Activated CD4-positive, alpha-beta T cell treated with anti-CD3 and anti-CD28 coated beads, Interleukin-2, amount 50 U/mL, for 48 hours (primary cell): ENCODE results near the gene PDAP1.

Experiments used
- DNase-seq, 2 experiments: peaks; one replicate each; pipeline ENCODE4 v3.0.0-alpha.2; 2020

PDAP1 gene

DNA sequence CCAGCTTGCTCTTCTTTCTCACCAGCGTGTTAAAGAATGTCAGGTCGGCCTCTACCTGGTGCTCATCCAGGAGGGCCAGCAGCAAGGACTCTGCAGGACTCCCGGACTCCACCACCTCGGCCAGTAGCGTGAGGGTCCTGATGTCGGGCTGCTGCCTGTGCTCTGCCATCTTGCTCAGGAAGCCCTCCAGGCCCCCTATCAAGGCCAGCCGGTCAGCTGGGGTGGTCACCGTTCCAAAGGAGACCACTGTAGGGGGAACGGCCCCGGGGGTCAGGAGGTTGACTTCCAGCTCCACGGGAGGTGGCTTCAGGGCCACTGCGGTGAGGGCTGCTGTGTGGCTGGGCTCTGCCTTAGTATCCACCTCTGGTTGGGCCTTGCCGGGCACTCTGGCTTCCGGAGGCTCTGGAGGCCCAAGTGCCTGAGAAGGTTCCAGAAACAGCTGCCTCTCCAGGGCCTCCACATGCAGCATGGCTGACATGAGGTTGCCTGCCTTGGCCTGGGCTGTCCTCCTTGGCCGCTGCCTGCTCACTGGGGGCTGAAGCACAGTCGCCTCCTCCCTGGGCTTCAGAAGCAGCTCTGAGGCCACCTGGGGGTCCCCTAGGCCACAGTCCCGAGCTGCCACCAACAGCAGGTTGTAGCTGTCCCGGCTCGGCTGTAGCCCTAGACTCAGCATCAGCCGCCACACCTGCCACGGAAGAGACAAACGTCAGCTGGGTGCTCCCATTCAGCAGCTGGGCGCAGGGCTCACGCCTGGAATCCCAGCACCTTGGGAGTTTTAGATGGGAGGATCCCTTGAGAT lies 16.7 kb upstream of the PDAP1 start:
- DNase-seq: no peak

DNA sequence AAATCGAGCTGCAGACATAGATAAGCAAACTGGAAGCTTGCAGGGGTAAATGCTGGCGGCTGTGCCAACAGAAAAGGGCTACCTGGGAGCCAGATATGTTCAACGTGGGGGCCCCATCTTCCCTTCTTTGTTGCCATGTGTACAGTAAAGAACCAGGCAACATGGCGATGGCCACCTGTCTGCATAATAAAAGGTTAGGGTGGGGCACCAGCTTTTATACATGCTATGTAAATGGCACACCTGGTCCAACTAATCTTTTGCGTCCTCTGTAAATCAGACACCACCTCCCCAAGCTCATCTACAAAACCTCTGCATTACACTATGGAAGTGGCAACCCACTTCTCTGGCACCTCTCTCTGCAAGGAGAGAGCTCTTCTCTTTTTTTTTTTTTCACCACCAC lies 14.2 kb upstream of the PDAP1 start:
- no peak for DNase-seq

DNA sequence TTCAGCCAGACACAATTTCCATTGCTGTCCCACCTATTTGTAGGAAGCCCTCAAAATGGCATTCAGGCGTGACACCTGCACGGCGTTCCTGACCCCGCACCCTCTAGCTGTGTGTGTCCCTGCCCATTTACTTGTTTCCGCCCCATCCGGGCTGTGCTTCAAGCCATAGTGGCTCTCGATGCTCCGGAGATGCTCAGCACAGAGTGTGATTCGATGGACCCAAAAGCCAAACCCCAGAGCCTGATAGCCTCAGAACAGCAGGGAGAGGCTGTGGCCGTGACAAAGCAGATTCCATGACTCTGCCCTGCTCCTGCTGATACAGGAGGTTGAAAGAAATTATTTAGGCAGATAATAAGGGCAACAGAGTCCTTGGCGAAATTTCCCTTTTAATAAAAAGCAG lies 13.8 kb upstream of the PDAP1 start:
- no peak for DNase-seq

DNA sequence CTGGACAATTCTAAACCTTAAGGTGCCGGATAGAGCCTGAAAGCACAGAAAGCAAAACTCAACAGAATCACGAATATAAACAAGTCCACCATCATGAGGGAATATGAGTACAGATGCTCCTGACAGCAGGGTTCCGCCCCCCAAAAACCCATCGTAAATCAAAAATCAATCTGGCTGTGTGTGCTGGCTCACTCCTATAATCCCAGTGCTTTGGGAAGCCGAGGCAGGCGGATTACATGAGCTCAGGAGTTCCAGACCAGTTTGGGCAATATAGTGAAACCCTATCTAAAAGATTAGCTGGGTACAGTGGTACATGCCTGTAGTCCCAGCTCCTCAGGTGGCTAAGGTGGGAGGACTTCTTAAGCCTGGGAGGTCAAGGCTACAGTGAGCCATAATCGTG lies 12.6 kb upstream of the PDAP1 start:
- no peak for DNase-seq

DNA sequence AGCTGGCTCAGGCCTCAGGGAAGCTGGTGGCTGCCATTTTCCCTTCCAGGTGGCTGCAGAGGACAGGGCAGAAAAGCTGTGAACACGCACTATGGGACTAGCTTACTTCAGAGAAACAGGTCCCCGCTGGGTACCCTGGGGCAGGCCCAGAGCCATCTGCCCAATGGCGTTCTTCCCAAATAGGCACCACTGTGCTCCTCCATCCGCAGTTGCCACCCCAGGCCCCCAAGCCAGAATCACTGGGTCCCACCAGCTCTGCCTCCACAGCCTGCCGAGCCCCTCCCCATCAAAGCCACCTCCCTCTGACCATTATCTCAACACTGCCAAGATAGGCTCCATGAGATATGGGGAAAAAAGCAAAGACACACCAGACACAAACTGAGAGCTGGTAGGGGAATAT lies 11.8 kb upstream of the PDAP1 start:
- DNase-seq: no peak

DNA sequence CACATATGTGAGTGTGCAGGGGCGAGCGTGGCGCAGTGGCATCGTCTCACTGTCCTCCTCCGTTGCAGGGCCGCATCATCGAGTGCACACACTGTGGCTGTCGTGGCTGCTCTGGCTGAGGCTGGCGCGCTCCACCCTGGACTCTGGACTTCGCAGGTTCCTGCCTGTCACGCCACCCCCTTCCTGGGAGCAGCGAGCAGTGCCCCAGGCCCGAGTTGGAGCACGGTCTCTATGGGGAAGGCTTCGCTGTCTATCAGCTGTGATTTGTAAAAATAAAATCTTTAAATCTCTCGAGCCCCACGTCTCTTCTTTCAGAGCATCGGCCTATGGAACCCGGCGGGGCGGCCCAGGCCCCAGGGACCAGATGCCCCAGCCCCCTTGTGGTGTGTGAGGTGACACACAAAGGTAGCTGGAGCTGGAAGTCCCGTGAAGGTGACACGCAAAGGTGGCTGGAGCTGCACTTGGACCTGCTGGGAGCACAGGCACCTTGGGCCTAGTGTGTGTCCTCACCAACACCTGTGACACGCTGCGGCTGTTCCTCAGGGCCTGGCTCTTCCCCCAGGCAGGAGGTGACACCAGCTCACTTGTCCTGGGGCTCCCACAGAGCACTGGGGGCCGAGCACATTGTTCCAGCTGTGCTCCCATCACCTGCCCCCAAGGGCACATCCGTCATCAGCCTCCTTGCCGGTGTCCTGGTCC lies 11.1 kb upstream of the PDAP1 start:
- no peak for DNase-seq

DNA sequence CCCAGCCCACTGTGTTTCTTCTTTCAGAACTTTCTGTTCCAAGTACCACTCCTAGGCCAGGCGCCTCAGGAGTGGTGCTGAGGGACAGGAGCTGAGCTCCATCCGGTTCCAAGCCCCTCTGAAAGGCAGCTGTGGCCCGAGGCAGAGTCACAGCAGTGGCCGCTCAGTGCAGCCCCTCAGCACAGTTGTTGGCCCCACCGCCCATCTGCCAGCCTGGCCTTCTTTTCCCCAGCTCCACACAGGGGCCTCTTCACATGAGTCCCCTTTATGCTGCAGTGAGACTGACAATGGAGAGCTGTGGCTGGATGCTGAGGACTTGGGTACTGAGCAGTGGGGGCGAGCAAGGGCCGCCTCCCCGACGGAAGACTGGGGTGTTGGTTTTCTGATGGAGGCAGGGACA lies 9.9 kb upstream of the PDAP1 start:
- DNase-seq: no peak

DNA sequence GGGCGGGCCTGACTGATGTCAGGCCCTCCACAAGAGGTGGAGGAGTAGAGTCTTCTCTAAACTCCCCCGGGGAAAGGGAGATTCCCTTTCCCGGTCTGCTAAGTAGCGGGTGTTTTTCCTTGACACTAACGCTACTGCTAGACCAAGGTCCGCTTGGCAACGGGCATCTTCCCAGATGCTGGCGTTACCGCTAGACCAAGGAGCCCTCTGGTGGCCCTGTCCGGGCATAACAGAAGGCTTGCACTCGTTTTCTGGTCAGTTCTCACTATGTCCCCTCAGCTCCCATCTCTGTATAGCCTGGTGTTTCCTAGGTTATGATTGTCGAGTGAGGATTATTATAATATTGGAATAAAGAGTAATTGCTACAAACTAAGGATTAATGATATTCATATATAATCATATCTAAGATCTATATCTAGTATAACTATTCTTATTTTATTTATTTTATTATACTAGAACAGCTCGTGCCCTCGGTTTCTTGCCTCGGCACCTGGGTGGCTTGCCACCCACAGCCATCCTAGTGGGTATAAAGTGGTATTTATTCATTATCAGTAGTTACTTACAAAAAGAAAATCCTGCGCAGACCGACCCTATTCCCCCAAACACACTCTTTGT lies 7.2 kb upstream of the PDAP1 start:
- DNase-seq: peak; percentile 48 to 53

DNA sequence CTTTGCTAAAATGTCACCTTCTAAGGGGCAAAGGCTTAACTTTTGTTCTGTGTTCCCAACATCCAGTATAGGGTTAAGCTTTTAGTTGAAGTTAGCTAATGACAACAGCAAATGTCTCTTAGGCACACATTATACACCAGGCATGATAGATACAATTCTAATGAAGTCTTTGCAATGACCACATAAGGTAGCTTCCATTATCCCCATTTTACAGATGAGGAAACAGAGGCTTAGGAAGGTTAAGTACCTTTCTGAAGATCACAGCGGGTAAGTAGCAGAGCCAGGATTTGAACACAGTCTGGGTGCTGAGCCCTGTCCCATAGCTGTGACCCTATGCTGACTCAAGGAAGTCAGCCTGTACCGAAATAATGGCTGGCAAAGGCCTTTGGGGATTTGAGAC lies 2.2 kb upstream of the PDAP1 start:
- no peak for DNase-seq

DNA sequence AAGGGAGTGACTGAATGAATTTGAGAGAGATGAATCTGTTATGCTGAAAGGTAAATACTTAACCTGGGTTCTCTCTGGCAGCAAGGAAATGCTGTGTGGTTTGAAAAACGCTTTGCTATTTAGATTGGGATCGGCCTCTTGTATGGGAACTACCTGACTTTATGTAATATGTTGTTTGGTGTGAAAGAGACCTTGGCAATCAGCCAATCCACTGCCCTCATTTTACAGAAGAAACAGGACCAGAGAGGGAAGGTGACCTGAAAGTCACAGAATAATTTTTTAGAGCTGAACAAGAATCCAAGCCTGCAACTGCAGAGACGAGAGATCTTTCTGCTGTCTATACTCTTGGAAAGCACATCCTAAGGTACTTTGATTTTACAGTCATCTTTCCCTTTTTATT lies 1.4 kb upstream of the PDAP1 start:
- DNase-seq: no peak

DNA sequence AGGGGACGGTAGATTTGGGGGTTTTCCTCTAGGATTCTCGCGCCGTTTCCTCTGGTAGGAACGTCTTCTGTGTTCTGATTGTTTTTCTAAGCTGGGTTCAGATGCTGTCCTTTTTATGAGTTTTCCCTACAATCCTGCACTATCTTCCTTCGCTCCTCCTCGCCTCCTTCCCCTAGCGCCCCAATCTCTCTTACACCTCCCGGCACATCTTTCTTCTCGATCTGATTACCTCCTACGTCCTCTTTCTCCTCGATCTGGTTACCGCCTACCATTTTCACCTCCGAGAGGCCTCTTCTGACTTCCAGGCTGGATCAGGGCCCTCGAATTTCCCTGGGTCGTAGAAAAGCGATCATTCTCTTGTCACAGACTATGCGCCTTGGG lies 785 bp upstream of the PDAP1 start:
- DNase-seq: no peak

DNA sequence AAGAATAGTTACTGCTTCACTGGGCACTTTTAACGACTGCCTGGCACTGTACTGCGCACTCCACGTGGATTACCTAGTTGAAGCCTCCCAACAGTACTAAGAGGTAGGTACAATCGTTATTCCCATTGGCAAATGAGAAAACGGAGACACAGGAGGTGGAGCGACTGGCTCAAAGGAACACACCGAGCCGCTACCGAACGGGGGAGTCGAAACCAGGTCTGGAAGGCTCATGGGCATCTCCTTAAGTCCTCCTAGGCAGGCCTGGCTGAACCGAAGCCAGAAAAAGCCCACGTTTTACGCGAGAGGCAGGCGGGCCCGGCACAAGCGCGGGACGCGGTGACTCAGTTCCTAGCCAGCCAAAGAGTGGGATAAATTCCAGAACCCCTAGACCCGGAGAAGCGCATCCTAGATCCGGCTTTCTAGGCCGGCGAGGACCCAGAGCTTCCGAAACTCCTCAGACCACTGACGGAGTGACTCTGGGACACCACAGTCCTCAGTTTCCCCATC lies 472 bp downstream of the PDAP1 start:
- peak; percentile 36 to 46 for DNase-seq

DNA sequence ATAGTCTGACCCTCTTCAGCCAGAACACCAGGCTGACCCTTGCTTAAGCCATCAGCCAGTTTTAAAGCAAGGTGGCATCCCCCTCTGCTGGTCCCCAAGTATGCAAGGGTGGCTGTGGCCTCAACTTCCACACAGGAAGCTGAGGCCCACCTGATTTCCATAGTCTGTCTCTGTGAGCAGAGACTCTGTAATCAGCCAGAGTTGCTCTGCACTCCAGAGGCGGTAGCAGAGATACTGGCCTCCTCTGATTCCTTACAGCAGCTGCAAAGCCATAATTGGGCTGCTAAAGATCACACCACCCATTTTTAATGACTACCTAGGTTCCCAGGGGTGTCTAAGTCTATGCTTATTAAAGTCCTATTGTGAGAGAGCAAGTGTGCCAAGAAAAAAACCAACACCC lies 1.8 kb downstream of the PDAP1 start:
- DNase-seq: no peak

DNA sequence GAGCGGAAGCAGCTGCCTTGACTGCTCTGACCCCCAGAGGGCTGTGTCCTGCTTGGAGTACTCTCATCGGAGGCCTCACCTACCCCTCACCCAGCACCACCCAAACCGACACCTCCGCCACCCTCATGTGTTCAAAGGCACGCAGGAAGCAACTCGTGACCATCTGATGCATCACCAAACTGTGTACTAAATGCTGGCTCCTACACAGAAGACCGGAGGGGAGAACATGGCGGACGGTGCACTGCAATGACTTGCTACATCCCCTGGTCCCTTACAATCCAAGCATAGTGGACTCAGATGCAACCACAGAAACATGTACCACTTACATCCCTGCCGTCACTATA lies 3.4 kb downstream of the PDAP1 start:
- no peak for DNase-seq

DNA sequence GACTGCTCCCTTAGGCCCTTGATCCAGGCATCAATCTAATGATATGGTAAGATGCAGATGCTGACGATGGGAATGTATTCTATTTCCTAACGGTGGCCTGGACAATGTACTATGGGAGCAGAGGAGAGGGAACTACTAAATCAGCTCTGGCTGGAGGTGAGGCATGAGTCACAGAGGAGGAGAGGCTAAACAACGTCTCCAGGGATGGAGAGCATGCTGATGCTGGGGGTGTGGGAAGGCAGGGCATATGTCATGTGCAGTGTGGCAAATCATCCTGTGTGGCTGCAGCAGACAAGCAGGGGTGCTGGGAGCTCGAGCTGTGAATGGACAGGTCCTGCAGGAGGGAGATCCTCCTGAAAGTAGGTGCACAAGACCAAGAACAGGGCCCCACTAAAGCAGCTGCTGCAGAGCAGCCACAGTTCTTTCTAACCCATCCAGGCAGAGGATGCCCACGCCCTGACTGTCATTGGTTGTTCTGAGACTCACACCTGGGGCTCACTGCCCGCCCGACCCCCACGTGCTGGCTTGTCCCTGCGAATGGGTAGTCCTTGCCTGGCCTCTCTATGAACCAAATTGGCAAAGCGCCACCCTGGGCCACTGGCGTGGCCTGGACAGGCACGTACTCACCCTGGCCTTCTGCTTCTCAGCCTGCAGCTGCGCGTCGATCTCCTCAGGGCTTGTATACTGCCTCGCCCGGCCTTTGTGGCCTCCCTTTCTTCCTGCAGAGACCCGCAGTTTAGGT lies 4.0 kb downstream of the PDAP1 start:
- DNase-seq: no peak

DNA sequence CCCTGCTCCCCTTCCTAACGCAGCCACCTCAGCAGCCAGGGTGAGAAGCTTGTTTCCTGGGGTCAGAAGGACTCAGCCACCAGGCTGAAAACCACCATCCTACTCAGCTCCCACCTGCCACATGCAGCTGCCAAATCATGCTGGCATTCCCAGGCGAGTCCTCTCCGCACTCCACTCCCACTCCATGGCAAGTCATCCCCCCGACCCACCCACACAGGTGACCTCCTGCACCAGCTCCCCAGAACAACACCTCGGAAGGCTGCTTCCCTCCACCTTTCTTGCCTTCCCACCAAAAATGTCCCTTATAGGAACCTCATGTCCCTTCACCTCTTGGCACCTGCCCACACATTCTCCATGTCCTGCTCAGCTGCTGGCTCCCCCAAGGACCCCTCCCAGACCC lies 4.6 kb downstream of the PDAP1 start:
- DNase-seq: no peak

DNA sequence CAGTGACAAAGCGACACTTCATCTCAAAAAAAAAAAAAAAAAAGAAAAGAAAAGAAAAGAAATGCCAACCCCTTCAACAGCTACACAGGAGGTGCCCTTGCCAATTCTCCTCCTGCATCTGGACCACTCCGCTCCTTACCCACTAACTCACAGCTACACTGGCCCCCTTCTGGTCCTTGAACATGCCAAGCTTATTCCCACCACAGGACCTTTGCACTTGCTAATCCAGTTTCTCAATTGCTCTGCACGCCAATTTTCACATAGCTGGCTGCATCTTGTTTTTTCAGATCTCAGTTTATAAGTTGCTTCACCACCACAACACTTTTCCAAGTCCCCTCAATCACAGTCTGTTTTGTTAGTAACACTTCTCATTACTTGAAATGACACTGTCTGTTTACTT lies 5.5 kb downstream of the PDAP1 start:
- DNase-seq: no peak

DNA sequence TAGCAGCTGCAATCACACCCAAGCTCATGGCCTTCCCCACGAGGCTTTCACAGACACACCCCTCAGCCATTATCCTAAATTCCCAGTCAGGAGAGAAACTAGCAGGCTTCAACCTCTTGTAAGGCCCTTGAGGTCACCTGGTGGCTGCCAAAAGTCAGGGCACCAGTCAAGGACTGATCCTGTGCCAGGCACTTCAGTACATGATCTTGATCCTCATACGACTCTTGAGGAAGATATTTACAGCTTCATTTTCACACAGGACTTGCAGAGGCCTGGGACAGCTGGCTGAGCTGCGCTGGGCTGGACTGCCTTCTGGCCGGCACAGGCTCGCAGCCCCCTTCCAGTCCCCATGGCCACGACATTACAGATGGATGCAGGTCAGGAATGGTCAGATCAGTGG lies 8.8 kb downstream of the PDAP1 start:
- no peak for DNase-seq

DNA sequence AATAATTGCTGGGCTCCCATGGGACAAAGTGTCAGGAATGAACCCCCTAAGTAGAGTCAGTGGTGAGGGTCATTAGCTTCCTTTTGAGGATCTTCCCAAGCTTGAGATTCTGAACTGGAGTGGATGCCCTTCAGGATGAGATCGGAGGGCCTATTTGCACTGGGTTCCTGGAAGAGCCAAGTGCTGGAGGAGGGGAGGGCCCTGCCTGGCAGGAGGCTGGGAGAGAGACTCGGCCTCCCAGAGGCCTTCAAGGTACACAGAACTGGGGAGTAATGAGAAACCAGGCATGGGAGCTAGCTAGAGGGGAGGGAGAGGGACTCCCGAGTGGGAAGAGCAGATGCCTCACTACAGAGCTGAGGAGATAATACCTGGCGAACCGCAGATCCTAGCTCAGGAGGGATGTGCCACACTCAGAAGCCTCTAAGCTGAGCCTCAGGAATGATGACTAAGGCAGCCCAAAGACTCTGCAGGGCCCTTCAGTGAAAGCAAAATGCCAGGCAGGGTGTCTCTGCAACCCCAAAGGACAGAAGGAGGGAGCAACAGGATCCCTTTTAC lies 9.4 kb downstream of the PDAP1 start:
- DNase-seq: no peak

DNA sequence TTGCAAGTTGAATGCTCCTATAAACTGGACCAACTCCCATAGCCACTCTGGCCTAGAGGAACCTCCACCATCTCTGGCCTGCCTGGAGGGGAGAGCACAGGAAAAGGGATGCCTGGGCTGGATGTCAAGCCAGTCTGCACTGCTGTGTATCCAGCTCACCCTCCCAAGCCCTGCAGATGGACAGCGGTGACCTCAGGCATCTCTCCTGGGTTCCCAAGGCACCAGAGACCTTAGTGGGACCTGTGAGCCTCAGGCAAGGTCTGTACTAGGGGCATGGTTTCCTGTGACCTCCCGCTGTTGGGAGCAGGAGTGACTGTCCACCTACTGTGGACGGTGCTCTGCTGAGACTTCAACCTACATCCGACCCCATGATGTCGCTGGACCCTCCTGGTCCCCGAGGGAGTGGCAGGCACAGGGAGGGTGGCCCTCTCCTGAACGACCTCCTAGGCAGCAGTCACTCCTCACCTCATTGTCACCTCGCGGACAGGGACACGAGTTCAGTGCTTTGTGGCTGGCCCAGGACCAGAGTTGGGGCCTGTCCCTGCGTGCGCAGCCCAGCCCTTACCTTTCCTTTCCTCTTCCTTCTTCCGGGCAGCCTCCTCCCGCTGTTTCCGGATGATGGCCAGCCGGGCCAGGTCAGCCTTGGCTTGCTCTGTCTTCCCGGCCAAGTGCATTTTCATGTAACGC lies 11.0 kb downstream of the PDAP1 start:
- no peak for DNase-seq

DNA sequence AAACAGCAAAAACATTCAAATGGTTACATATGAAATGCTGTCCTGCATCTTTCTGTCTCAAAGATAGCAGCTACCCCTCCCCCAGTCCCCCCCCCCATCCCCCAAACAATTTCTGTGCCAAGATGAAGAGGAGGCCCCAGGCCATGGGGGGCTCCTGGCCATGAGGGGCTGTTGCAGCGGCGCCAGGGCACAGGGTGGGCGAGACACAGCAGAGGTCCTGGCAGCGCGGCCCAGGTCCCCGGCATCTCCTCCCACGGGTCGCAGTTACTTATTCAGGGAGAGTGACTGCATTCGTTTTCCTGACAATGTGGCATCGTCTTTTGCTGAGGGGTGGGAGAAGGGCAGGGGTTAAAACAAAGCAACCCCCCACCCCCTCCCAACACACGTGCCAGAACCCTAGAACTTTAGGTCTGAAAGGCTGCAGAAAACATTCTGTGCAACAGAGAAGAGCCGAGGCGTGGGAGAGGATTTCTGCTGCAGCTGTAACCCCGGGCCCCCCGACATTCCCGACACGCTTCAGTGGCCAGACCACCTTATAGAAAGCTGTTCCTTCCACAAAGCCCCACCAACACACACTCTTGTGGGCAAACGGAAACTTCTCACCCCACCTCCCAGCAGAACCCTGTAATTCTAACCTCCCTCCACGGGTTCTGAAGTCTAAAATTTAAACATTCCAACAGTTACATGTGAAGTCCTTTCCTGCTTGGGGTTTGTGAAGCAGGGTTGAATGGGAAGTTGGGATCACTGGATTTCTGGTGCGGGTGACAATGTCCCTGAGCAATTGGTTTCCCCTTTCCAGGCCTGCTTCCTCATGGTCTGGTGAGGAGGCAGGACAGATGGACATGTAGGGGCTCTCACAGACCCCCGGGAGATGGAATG lies 11.7 kb downstream of the PDAP1 start:
- no peak for DNase-seq
